HFFc6 (cell line): ENCODE measurements around the gene WDR27. TPM values are rescaled to one million over a fixed set of nuclear protein-coding genes. Genes with fewer than 3 reads are reported as not detected.

Experiments
- DNase-seq: peaks from one replicate; pipeline ENCODE4 v3.0.0-alpha.2; 2018
- H3K27ac Mint-ChIP-seq: 2 replicates; pipeline ENCODE4 v1.8.0; 2020; ENCODE audit warnings: mild to moderate bottlenecking, mixed read lengths
- H3K27me3 Mint-ChIP-seq: 2 replicates; pipeline ENCODE4 v1.8.0; 2021; ENCODE audit warnings: mild to moderate bottlenecking, moderate library complexity, mixed read lengths; ENCODE audit not compliant: insufficient read depth
- H3K36me3 Mint-ChIP-seq: 2 replicates; pipeline ENCODE4 v1.8.0; 2021; ENCODE audit warnings: low read depth, mixed read lengths
- H3K4me1 Mint-ChIP-seq: 2 replicates; pipeline ENCODE4 v1.8.0; 2020; ENCODE audit warnings: low read depth, mixed read lengths
- H3K4me3 Mint-ChIP-seq: 2 replicates; pipeline ENCODE4 v1.8.0; 2020; ENCODE audit warnings: mild to moderate bottlenecking, moderate library complexity, mixed read lengths
- H3K9me3 Mint-ChIP-seq: 2 replicates; pipeline ENCODE4 v1.8.0; 2020; ENCODE audit warnings: mild to moderate bottlenecking, mixed read lengths
- CTCF ChIP-seq: fragments of 200-600 bp; sonication (generic); IDR thresholded peaks from 2 replicates; pipeline ENCODE4 v1.5.0; 2021; ENCODE audit warnings: antibody characterized with exemption, mild to moderate bottlenecking
- total RNA-seq, 6 experiments: library from RNA; stranded (reverse); fragmentation: NEBNext Ultra II Directional; extraction: Animal tissue kit (Norgen Biotek cat#: 25700); gene quantifications; 2 replicates in 1 of 6; 3 replicates in 5 of 6; pipeline ENCODE4 v1.2.3, GENCODE V29; 2021

The WDR27 gene
- total RNA-seq, 6 experiments from 2014 or later = 10.0 to 15.8 (median 12.1) TPM

- no peak for TF ChIP-seq CTCF
- Mint-ChIP-seq H3K4me1 (no peaks in the 10 kb centered on the region), H3K27me3 (peaks cover 7% of the 10 kb centered on the region), H3K36me3 (peaks cover 6% of the 10 kb centered on the region), H3K4me3 (no peak overlapping the region; the same call in 1 of the 2 replicates), H3K9me3 (peaks cover 3% of the 10 kb centered on the region; the same call in 1 of the 2 replicates), H3K27ac (no peak overlapping the region)
- DNase-seq = no peak
Observed at GRCh38 chr6:169577236-169577635, 124.6 kb downstream of the WDR27 start.

- no peak for TF ChIP-seq CTCF
- Mint-ChIP-seq H3K4me3 (no peak overlapping the region), H3K4me1 (peaks cover 12% of the 10 kb centered on the region), H3K27me3 (peaks cover 7% of the 10 kb centered on the region), H3K9me3 (peaks cover 3% of the 10 kb centered on the region; the same call in 1 of the 2 replicates), H3K36me3 (peaks cover 6% of the 10 kb centered on the region), H3K27ac (no peak overlapping the region)
- DNase-seq = no peak
Observed at GRCh38 chr6:169575821-169576220, 126.0 kb downstream of the WDR27 start.

GRCh38 chr6:169575365-169575764 is 126.5 kb downstream of the WDR27 start:
- H3K27me3 Mint-ChIP-seq = peaks cover 7% of the 10 kb centered on the region
- H3K36me3 Mint-ChIP-seq = peaks cover 6% of the 10 kb centered on the region
- H3K9me3 Mint-ChIP-seq = peaks cover 3% of the 10 kb centered on the region; the same call in 1 of the 2 replicates
- TF ChIP-seq CTCF = no peak
- no peak for DNase-seq
- H3K4me3 Mint-ChIP-seq = no peak overlapping the region
- no peak overlapping the region for H3K27ac Mint-ChIP-seq
- peaks cover 16% of the 10 kb centered on the region for H3K4me1 Mint-ChIP-seq

- H3K9me3 Mint-ChIP-seq = peaks cover 3% of the 10 kb centered on the region; the same call in 1 of the 2 replicates
- H3K27ac Mint-ChIP-seq = no peak overlapping the region
- no peak for DNase-seq
- peaks cover 7% of the 10 kb centered on the region for H3K27me3 Mint-ChIP-seq
- TF ChIP-seq CTCF = no peak
- H3K4me1 Mint-ChIP-seq = peaks cover 19% of the 10 kb centered on the region
- peaks cover 6% of the 10 kb centered on the region for H3K36me3 Mint-ChIP-seq
- H3K4me3 Mint-ChIP-seq = no peak overlapping the region
Observed at GRCh38 chr6:169574420-169574819, 127.4 kb downstream of the WDR27 start.

DNA sequence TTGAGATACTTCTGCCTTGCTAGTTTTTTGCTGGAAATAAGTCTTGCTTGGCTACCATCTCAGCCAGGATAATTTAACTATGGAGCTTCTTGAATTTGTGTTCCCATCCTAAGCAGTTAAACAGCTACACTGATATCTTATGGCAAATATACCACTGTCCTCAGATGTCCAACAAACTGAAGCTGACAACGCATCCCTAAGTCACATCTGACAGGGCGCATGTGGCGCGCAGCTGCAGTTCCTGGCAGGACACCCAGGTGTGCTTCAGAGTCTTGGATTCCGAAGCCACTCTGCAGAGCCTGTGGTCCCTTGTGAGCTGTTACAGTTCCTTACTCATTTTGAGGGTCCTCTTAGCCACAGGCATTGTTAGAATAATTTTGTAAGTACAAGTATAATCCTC is 127.9 kb downstream of the WDR27 start:
- H3K4me3 Mint-ChIP-seq = no peak overlapping the region
- peaks cover 6% of the 10 kb centered on the region for H3K36me3 Mint-ChIP-seq
- peaks cover 19% of the 10 kb centered on the region for H3K4me1 Mint-ChIP-seq
- peaks cover 3% of the 10 kb centered on the region; the same call in 1 of the 2 replicates for H3K9me3 Mint-ChIP-seq
- no peak for TF ChIP-seq CTCF
- no peak overlapping the region for H3K27ac Mint-ChIP-seq
- no peak for DNase-seq
- H3K27me3 Mint-ChIP-seq = peaks cover 7% of the 10 kb centered on the region
